Activated T-cell treated with anti-CD3 and anti-CD28 coated beads, Interleukin-2, amount 50 U/mL, for 24 hours (primary cell): ENCODE results near the gene TEX10.

ENCODE experiments used
- DNase-seq: peaks from one replicate; pipeline ENCODE4 v3.0.0-alpha.2; 2020
- H3K27ac Mint-ChIP-seq: 2 replicates; pipeline ENCODE4 v1.8.0; 2020; ENCODE audit warnings: mild to moderate bottlenecking, mixed read lengths
- H3K27me3 Mint-ChIP-seq: 2 replicates; pipeline ENCODE4 v1.8.0; 2020; ENCODE audit warnings: mixed read lengths
- H3K36me3 Mint-ChIP-seq: 2 replicates; pipeline ENCODE4 v1.8.0; 2020; ENCODE audit warnings: low read depth, mixed read lengths
- H3K4me1 Mint-ChIP-seq: 2 replicates; pipeline ENCODE4 v1.8.0; 2020; ENCODE audit warnings: low read depth, mixed read lengths
- H3K4me3 Mint-ChIP-seq: 2 replicates; pipeline ENCODE4 v1.8.0; 2020; ENCODE audit warnings: mild to moderate bottlenecking, moderate library complexity, mixed read lengths
- H3K9me3 Mint-ChIP-seq: 2 replicates; pipeline ENCODE4 v1.8.0; 2020; ENCODE audit warnings: mixed read lengths

TEX10 gene

GRCh38 chr9:100285080-100285479 is 67.7 kb downstream of the TEX10 start:
- no peaks in the 10 kb centered on the region for H3K4me1 Mint-ChIP-seq
- no peak for DNase-seq
- H3K4me3 Mint-ChIP-seq, result no peak overlapping the region
- no peak overlapping the region for H3K27ac Mint-ChIP-seq
- peaks cover 24% of the 10 kb centered on the region for H3K9me3 Mint-ChIP-seq
- peaks cover 87% of the 10 kb centered on the region for H3K36me3 Mint-ChIP-seq
- no peaks in the 10 kb centered on the region for H3K27me3 Mint-ChIP-seq

- Mint-ChIP-seq H3K4me1 (no peaks in the 10 kb centered on the region), H3K4me3 (no peak overlapping the region), H3K27me3 (no peaks in the 10 kb centered on the region), H3K9me3 (peaks cover 24% of the 10 kb centered on the region), H3K27ac (no peak overlapping the region), H3K36me3 (peaks cover 86% of the 10 kb centered on the region)
- DNase-seq, result no peak
Measured at GRCh38 chr9:100284247-100284646, 68.5 kb downstream of the TEX10 start.

- Mint-ChIP-seq H3K4me3 (no peak overlapping the region), H3K36me3 (peaks cover 82% of the 10 kb centered on the region), H3K27ac (no peak overlapping the region), H3K27me3 (no peaks in the 10 kb centered on the region), H3K4me1 (no peaks in the 10 kb centered on the region), H3K9me3 (peaks cover 19% of the 10 kb centered on the region)
- DNase-seq, result no peak
Measured at GRCh38 chr9:100282388-100282719, 70.4 kb downstream of the TEX10 start.

GRCh38 chr9:100281676-100282387 is 70.9 kb downstream of the TEX10 start:
- peaks cover 82% of the 10 kb centered on the region for H3K36me3 Mint-ChIP-seq

GRCh38 chr9:100281066-100281465 is 71.7 kb downstream of the TEX10 start:
- H3K9me3 Mint-ChIP-seq, result peaks cover 12% of the 10 kb centered on the region
- H3K27me3 Mint-ChIP-seq, result no peaks in the 10 kb centered on the region
- H3K36me3 Mint-ChIP-seq, result peaks cover 83% of the 10 kb centered on the region
- peaks cover 5% of the 10 kb centered on the region for H3K4me1 Mint-ChIP-seq
- DNase-seq, result no peak
- no peak overlapping the region for H3K27ac Mint-ChIP-seq
- H3K4me3 Mint-ChIP-seq, result no peak overlapping the region

More at GRCh38 chr9:100281676-100282387, 70.9 kb downstream of the TEX10 start:
- H3K27me3 Mint-ChIP-seq, result no peaks in the 10 kb centered on the region
- H3K4me1 Mint-ChIP-seq, result peaks cover 4% of the 10 kb centered on the region
- peaks cover 15% of the 10 kb centered on the region for H3K9me3 Mint-ChIP-seq
- no peak for DNase-seq
- no peak overlapping the region for H3K27ac Mint-ChIP-seq
- no peak overlapping the region for H3K4me3 Mint-ChIP-seq

GRCh38 chr9:100277166-100277979 is 75.4 kb downstream of the TEX10 start:
- H3K4me1 Mint-ChIP-seq, result peaks cover 5% of the 10 kb centered on the region
- no peak overlapping the region for H3K27ac Mint-ChIP-seq
- no peak overlapping the region for H3K4me3 Mint-ChIP-seq
- no peaks in the 10 kb centered on the region for H3K27me3 Mint-ChIP-seq
- no peaks in the 10 kb centered on the region for H3K9me3 Mint-ChIP-seq
- DNase-seq, result no peak
- peaks cover 79% of the 10 kb centered on the region for H3K36me3 Mint-ChIP-seq

GRCh38 chr9:100269656-100270055 is 83.1 kb downstream of the TEX10 start:
- Mint-ChIP-seq H3K4me3 (no peak overlapping the region), H3K36me3 (peaks cover 55% of the 10 kb centered on the region), H3K4me1 (no peaks in the 10 kb centered on the region), H3K27me3 (no peaks in the 10 kb centered on the region), H3K27ac (no peak overlapping the region), H3K9me3 (no peaks in the 10 kb centered on the region)
- no peak for DNase-seq

GRCh38 chr9:100268271-100268670 is 84.5 kb downstream of the TEX10 start:
- no peaks in the 10 kb centered on the region for H3K4me1 Mint-ChIP-seq
- no peaks in the 10 kb centered on the region for H3K9me3 Mint-ChIP-seq
- DNase-seq, result no peak
- H3K36me3 Mint-ChIP-seq, result peaks cover 57% of the 10 kb centered on the region
- no peak overlapping the region for H3K4me3 Mint-ChIP-seq
- no peak overlapping the region for H3K27ac Mint-ChIP-seq
- no peaks in the 10 kb centered on the region for H3K27me3 Mint-ChIP-seq

GRCh38 chr9:100267211-100267610 is 85.5 kb downstream of the TEX10 start:
- Mint-ChIP-seq H3K36me3 (peaks cover 55% of the 10 kb centered on the region), H3K27me3 (no peaks in the 10 kb centered on the region), H3K4me1 (no peaks in the 10 kb centered on the region), H3K9me3 (no peaks in the 10 kb centered on the region), H3K27ac (no peak overlapping the region), H3K4me3 (no peak overlapping the region)
- no peak for DNase-seq
